Mammary epithelial cell (primary cell): Measurements from ENCODE around the gene LILRB5.
"Not testable (repeated sequence)": the region's sequence is repeated elsewhere in the genome, so short reads cannot be mapped to it uniquely, and the experiment has no call there.

Source experiments
- EZH2 ChIP-seq: IDR thresholded peaks from 2 replicates; pipeline ENCODE4 v1.6.1; 2012; ENCODE audit warnings: low read length, inconsistent platforms, borderline replicate concordance
- TF ChIP-seq, protein P1 (sequence below), 2 donors: IDR thresholded peaks in 1 of 2; conservative IDR thresholded peaks in 1 of 2; 2 replicates each; pipeline ENCODE4 v1.5.1; 2011 to 2012; ENCODE audit warnings: inconsistent platforms in 2 of 2, low read length in 2 of 2, mild to moderate bottlenecking in 2 of 2, control low read depth in 1 of 2, low read depth in 1 of 2; ENCODE audit not compliant: insufficient read depth in 1 of 2; ENCODE audit errors: extremely low read depth in 1 of 2

DNA sequence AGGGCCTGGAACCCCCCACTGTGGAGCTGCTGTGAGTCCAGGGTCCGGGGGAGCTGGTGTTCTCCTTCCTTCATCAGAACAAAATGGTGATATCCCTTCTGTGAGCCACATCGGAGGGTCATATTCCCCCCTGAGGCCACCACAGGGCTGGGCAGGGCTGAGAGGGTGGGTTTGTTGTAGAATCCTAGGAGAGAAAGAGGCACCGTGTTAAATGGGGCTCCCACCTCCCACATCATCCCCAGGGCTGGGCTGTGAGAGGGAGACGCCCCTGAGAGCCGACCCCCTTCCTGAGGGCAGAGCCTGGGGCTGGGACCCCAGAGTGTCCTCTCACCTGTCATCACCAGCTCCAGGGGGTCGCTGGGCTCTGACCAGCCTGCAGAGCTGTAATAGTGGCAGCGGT is 35.1 kb downstream of the LILRB5 start:
- TF ChIP-seq, protein P1, sequence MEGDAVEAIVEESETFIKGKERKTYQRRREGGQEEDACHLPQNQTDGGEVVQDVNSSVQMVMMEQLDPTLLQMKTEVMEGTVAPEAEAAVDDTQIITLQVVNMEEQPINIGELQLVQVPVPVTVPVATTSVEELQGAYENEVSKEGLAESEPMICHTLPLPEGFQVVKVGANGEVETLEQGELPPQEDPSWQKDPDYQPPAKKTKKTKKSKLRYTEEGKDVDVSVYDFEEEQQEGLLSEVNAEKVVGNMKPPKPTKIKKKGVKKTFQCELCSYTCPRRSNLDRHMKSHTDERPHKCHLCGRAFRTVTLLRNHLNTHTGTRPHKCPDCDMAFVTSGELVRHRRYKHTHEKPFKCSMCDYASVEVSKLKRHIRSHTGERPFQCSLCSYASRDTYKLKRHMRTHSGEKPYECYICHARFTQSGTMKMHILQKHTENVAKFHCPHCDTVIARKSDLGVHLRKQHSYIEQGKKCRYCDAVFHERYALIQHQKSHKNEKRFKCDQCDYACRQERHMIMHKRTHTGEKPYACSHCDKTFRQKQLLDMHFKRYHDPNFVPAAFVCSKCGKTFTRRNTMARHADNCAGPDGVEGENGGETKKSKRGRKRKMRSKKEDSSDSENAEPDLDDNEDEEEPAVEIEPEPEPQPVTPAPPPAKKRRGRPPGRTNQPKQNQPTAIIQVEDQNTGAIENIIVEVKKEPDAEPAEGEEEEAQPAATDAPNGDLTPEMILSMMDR (conservative IDR thresholded peaks at IDR 0.05 in 1 of 2, IDR thresholded peaks at IDR 0.05 in 1 of 2; ENCODE audit: extremely low read depth in 1 of 2, insufficient read depth in 1 of 2, low read depth in 1 of 2, low read length in 2 of 2): not testable (repeated sequence)
- TF ChIP-seq EZH2: not testable (repeated sequence)
